ENCODE results near the gene TSC1. TPM values are rescaled to one million over a fixed set of nuclear protein-coding genes. Genes with fewer than 3 reads are reported as not detected.

Gene TSC1
- total RNA-seq, 4 donors from 2014 or later = 24.3 to 44.2 (median 36.9) TPM

DNA sequence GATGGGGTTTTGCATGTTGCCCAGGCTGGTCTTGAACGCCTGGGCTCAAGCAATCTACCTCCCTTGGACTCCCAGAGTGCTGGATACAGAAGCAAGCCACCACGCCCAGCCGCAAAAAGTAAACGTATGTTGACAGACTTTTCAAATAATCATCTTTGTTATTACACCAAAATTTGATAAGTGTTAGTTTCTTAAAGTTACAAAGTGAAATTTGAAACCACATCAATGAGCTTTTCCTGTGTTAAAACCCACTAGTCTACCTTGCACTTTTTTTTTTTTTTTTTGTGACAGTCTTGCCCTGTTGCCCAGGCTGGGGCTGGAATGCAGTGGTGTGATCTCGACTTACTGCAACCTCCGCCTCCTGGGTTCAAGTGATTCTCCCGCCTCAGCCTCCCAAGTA, 35.8 kb downstream of the TSC1 start:
- Histone ChIP-seq H3K27ac (no peak overlapping the region), H3K4me3 (no peak overlapping the region), H3K4me1 (no peaks in the 10 kb centered on the region), H3K9me3 (no peaks in the 10 kb centered on the region), H3K27me3 (no peaks in the 10 kb centered on the region), H3K36me3 (peaks cover 8 to 97% of the 10 kb centered on the region in 2 donors)
- no peak for ATAC-seq
- TF ChIP-seq POLR2AphosphoS5 (IDR thresholded peaks at IDR 0.05) (no peak), POLR2A (IDR thresholded peaks at IDR 0.05) (no peak), EP300 (IDR thresholded peaks at IDR 0.05) (no peak)
- TF ChIP-seq, protein P1, sequence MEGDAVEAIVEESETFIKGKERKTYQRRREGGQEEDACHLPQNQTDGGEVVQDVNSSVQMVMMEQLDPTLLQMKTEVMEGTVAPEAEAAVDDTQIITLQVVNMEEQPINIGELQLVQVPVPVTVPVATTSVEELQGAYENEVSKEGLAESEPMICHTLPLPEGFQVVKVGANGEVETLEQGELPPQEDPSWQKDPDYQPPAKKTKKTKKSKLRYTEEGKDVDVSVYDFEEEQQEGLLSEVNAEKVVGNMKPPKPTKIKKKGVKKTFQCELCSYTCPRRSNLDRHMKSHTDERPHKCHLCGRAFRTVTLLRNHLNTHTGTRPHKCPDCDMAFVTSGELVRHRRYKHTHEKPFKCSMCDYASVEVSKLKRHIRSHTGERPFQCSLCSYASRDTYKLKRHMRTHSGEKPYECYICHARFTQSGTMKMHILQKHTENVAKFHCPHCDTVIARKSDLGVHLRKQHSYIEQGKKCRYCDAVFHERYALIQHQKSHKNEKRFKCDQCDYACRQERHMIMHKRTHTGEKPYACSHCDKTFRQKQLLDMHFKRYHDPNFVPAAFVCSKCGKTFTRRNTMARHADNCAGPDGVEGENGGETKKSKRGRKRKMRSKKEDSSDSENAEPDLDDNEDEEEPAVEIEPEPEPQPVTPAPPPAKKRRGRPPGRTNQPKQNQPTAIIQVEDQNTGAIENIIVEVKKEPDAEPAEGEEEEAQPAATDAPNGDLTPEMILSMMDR (IDR thresholded peaks at IDR 0.05) = no peak
- 83 to 89% methylated on average over 6 to 7 of the region's 7 CpGs for WGBS, 2 donors (ENCODE audit: low coverage in 1 of 2)

DNA sequence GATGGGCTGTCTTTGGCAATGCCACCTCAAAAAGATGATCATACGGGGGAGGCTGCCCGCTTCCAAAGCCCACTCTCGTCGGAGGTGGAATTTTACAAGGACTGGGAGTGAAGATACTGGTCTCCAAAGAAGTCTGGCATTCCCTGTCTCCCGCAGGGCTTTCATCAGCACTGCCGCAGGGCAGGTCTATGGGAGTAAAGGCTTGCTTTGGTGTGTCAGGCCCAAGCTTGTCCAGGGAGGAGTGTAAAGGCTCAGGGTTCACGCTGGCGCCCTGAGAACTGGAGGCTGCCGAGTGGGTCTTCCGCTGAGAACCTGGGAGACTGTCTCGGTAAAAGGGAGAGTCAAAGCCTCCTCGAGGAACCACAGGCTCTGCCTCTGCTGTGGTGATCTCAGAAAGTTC, 38.7 kb downstream of the TSC1 start:
- TF ChIP-seq EP300 (IDR thresholded peaks at IDR 0.05) (no peak), POLR2A (IDR thresholded peaks at IDR 0.05) (no peak), POLR2AphosphoS5 (IDR thresholded peaks at IDR 0.05) (no peak)
- TF ChIP-seq, protein P1 (IDR thresholded peaks at IDR 0.05) = no peak
- Histone ChIP-seq H3K9me3 (no peaks in the 10 kb centered on the region), H3K4me3 (no peak overlapping the region), H3K4me1 (no peaks in the 10 kb centered on the region), H3K36me3 (peaks cover 6 to 95% of the 10 kb centered on the region in 2 donors), H3K27me3 (no peaks in the 10 kb centered on the region), H3K27ac (no peak overlapping the region)
- ATAC-seq = no peak
- 100% methylated on average over 2 of the region's 12 CpGs; no CpG with 5 or more reads in 1 of the 2 donors for WGBS, 2 donors (ENCODE audit: low coverage in 1 of 2)

DNA sequence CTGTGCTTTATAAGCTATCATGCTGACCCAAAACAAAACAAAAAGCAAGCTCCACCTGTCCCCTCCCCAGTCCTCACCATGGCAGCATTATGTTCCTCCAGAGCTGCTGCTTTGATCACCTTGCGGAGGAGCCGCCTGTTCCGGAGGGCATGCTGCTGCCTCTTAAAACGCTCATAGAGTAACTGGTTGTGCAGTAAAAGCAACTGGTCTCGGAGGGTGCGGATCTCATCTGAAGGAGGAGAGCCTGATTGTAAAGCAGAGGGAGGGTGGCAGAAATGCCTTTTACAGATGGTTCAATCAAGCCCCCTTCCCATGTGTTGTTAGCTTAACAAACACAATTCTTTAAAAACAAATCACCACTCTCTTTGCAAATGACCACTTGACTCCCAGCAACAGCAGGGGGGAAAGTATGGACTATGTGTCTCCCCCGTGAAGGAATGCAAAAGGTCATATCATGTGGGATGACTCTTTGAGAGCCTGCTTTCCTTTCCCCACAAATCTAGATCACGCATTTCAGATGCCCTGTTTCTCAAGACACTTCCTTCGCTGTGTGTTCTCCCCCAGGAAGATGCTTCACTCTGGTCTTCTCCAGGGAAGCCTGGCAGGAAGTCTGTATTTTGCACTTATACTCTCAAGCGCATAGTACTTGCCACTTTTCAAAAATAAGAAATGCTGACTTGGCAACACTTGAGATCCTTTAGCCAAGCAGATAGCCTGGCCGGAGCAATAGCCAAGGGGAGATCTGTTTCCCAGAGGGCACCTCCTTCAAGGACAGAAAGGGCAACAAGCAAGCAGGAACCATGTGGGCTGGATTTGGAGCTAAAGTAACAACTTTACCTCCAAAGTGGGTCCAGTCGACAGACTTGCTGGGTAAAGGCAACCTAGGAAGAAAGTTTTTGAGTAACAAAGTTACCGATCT, 40.6 kb downstream of the TSC1 start:
- WGBS, 2 donors (ENCODE audit: low coverage in 1 of 2) = 76 to 77% methylated on average over 6 to 9 of the region's 13 CpGs
- no peak for TF ChIP-seq EP300 (IDR thresholded peaks at IDR 0.05)
- no peak for TF ChIP-seq POLR2AphosphoS5 (IDR thresholded peaks at IDR 0.05)
- TF ChIP-seq, protein P1 (IDR thresholded peaks at IDR 0.05) = no peak
- no peak for TF ChIP-seq POLR2A (IDR thresholded peaks at IDR 0.05)
- no peaks in the 10 kb centered on the region for H3K9me3 ChIP-seq
- H3K27me3 ChIP-seq = no peaks in the 10 kb centered on the region
- peaks cover 3 to 95% of the 10 kb centered on the region in 2 donors for H3K36me3 ChIP-seq
- ATAC-seq = no peak
- no peak overlapping the region for H3K4me3 ChIP-seq
- H3K27ac ChIP-seq = no peak overlapping the region
- no peaks in the 10 kb centered on the region for H3K4me1 ChIP-seq

DNA sequence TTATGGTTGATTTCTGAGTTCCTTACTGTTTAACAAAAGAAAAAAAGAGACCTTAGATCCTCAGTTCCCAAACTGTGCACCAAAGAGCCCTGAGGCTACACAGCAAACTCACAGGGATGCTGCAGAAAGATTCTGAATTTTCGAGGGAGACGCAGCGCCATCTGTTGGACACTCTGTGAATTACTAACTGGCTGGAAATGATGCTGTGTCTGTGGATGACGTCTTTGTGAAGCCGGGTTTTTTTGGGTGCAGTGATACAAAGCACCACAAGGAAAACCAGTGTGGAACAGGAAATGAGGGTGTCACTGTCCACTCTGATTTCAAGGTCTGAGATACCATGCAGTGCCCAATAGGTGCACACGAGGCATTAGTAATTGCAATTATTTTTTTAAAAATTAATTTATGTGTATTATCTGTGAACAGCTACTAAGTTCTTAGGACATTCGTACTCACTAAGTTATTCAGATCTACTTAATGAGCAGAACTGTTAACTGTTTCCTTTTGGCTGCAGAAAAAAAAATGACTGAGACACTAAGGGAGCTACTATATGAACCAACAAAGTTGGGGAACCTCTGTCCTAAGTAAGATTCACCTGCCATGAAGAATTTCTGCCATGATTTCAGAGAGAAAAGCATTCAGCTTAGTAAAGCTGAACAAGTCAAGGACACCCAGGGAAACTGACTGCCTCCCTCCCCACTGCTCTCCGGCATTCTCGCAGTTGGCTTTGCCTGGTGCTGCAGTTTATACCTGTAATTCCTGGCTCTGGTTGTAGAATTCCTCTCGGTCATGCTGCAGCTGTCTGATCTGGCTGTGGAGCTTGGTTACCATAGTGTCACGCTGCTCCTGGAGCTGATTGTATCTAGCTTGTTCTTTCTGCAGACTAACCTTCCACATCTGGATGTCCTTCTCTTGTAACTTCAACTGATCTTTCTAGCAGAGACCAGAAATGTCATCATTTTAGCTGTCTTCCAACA, 42.3 kb downstream of the TSC1 start:
- 33 to 53% methylated on average over 7 to 8 of the region's 11 CpGs for WGBS, 2 donors (ENCODE audit: low coverage in 1 of 2)
- no peak for TF ChIP-seq EP300 (IDR thresholded peaks at IDR 0.05)
- TF ChIP-seq, protein P1 (IDR thresholded peaks at IDR 0.05) = peak; percentile 86 to 97 (median 92)
- Histone ChIP-seq H3K27ac (peak overlapping the region in 1 of 4 donors; percentile 34), H3K9me3 (no peaks in the 10 kb centered on the region), H3K27me3 (no peaks in the 10 kb centered on the region), H3K4me3 (no peak overlapping the region), H3K36me3 (peaks cover 3 to 95% of the 10 kb centered on the region in 2 donors), H3K4me1 (no peaks in the 10 kb centered on the region)
- peak; percentile 89 for ATAC-seq
